Dermis microvascular lymphatic vessel endothelial cell (primary cell): ENCODE measurements around the gene HOXC6. TPM values are rescaled to one million over a fixed set of nuclear protein-coding genes. Genes with fewer than 3 reads are reported as not detected.

ENCODE experiments used
- DNase-seq, 2 donors: peaks; one replicate each; pipeline versions ENCODE4 v3.0.0 to v3.0.0-alpha.2; 2010; ENCODE audit warnings: low read depth in 2 of 2
- total RNA-seq: library from RNA; depleted of rRNA; stranded (reverse); fragments of >200 nt; gene quantifications from 2 replicates; pipeline ENCODE4 v1.2.1, GENCODE V29; 2014

The HOXC6 gene
- total RNA-seq, 1 donor from 2014 or later: not detected

DNA sequence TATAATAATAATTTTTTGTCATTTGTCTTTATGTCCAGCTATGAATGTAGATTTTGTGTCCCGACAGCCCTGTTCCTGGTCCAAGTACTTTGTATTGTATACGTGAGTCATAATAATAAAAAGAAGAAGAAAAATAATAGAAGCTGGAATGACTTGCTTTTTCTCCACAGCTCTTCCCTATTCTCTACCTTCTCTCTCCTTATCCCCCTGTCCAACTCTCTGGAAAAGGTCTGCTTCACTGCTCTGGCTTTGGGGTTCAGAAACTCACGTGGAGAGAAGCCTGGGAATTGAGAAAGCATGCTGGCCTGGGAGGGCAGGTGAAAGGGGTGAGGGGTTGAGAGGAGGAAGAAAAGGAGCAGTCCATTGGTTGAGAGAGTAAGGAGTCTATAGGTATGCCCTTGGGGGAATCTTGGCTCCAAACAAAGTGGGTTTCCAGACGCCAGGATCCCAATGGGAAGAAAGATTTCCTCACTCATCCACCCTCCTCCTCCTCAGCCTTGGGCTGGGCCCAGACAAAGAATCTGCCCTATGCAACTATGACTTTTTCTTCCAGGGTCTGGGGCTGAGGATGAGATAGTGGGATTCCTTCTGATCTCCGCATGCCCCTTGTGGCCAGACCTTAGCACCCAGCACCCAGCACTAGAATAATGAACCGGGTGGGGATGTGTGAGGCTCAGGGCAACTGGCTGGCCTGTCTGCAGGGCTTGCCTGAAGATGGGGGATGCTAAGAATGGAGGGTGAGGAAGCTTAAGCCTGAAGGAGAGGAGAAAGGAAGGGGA, 15.4 kb upstream of the HOXC6 start:
- DNase-seq: no peak

GRCh38 chr12:54014377-54015017, 13.7 kb upstream of the HOXC6 start:
- DNase-seq: no peak

DNA sequence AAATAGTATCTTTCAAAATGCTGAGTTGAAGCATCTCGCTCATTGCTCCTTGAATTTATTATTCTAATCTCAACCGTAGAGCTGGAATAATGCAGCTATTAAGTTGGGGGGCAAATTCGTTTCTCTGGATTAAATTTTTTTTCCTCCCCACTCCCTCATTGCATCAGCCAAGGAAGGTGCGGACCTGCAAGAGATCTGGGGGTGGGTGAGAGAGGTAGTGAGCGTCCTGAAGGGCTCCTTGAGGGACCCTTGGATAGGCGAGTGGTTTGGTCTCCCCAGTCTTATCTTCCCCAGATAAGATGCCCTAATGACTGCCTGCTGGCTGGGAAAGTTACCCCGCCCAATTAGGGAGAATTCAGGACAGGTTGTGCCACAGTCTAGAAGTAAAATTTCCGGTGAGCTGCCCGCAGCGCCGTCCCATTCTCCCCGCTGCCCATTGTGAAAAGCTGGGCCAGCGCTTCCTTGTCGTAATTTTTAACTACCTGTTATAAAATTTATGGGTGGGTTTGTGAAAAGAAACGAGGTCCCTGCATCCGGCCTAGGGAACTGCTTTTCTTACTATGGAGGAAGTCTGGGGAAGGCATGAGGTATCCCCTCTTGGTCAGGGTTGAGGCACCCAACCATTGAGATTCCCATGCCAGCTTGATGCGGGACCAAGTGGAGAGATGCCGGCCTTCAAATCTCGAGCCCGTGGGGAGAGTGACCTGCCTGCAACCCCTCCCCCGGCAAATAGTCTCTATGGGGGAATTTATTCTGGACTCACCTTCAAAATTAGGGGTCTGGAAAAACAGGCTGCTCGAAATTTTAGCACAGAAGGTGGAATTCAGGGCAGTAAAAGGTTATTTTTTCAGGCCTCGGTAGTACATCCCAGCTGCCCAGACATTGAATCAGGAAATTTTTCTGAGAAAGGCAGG, 13.0 kb upstream of the HOXC6 start:
- no peak for DNase-seq

DNA sequence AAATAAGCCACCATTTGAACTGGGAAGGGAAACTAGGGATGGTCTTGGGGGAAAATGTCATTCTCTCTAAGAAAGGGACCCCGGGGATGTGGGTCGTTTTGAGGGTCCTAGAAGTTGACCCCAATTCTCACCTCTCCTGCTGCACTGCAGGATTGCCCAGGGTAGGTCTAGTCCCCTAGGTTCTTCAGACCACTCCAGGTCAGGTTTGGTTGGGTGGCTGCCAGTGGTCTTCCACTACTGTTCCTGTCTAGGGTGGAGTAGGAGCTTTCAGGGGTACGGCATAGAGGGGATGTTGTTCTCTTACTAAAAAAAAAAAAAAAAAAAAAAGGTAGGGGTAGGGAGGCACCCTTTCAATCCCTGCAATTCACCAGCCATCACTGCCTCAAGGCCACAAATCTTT, 12.2 kb upstream of the HOXC6 start:
- DNase-seq: no peak

- no peak for DNase-seq
These were observed 11.7 kb upstream of the HOXC6 start for GRCh38 chr12:54016478-54016964.

- no peak for DNase-seq
These were observed 11.0 kb upstream of the HOXC6 start for GRCh38 chr12:54017027-54017788.

DNA sequence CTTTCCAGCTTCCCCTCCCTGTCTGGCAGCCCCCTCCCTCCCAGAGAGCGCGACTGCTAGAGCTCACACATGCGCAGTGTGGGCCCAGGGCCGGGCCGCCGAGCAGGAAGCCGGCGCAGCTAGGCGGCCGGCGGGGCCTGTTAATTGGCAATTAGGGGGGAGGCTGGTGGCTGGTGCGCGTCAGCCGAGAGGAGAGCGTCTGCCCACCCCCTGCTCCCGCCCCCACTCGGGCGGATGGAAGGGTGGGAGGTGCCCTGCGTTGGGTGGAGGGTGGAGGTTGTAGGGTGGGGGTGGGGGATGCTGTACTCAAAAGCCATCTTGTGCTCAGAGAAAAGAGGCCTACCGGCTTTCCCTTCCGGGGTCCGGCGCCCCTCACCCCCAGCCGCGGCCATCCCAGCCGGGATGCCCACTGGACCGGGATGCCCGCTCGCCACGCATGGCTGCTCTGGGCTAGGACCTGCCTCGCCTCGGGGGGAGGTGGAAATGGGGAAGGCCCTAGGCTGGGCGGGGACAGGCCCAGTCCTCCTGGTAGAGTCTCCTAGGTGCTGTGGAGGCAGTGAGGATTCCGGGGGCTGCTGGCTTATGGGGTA, 10.3 kb upstream of the HOXC6 start:
- DNase-seq: peak in 1 of 2 donors; percentile 19

DNA sequence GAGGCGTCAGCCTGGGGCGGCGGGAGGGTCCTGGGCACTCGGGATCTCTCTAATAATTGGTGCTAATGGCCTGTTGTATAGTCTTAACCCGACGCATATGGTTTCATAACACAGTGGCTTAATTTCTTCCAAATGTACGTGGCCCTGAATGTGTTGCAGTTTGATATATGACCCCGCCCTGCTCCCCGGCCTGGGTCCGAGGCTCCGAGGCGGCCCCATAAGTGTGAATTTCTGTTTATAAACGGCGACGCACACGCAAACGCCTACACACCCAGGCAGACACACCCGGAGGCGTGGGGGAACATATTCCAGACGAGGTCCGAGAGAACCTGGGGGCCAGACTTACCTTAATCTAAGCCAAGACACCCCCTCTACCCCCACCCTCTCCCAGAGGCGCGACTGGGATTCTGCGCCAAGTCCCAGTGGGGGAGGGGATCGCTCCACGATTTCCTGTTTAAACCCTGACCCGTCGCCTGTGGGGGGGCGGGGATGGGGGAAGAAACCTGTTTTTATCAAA, 9.7 kb upstream of the HOXC6 start:
- no peak for DNase-seq

- no peak for DNase-seq
These were observed 9.0 kb upstream of the HOXC6 start for GRCh38 chr12:54019091-54019811.

GRCh38 chr12:54019924-54020590, 8.2 kb upstream of the HOXC6 start:
- DNase-seq: no peak

DNA sequence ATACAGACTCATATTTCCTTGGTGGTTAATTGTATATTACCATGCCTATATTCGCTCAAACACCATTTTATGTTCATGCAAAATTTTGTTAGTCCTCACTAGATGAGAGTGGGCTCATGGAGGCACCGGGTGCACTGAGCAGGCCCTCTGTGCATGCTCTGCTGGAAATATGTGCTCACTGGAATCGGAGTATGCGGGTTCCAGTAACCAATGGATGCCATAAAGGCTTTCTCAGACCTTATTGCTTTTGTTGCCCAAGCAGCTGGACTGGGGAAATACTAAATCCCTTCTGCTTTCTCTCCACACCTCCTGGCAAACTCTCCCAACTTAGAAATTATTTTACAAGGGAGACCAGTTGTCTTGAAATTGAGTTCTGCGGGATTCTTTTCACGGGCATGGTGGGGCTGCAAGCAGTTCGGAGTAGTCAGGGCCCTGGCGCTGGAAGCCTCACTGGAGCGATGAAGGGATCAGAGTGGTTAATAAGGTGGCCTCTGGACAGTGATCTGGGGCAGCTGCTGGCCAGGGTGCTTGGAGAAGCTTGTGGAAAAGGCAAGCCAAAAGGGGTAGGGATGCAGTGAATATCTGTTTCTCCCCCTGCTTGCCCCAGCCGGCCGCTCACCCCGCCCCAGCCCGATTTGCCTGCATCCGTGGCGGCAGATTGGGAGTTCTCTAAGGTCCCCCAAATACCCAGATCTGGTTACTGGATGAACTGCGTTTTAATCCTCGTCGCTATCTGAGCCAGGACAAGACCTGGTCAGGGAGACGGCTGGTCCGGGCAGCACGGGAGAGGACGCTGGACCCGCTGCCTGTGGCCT, 7.4 kb upstream of the HOXC6 start:
- no peak for DNase-seq

DNA sequence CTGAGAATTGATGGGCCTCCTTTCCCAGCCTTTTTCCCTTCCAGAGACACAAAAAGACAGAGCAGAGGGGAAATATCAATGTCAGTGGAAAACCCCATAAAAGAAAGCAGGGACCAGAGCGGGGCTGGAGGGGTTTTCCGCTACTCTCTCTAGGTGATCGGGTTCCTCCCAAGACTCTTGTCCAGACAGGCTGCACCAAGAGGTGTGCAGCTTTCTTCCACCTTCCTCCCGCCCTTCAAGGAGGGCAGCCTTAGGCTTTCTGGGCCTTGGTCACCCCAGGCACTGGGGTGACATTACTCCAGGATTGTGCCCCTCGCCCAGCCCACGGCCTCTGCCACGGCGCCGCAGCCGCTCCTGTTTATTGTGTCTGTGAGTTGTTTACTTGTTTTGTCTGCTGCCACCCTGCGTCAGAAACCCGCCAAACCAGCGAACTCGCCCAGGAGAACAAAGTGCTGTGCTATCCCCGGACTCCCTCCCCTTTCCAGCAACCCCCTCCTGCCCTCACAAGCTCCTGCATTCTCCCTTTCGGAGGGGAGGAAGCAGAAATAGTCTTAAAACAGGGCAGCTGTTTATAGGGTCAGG, 6.7 kb upstream of the HOXC6 start:
- DNase-seq: no peak

DNA sequence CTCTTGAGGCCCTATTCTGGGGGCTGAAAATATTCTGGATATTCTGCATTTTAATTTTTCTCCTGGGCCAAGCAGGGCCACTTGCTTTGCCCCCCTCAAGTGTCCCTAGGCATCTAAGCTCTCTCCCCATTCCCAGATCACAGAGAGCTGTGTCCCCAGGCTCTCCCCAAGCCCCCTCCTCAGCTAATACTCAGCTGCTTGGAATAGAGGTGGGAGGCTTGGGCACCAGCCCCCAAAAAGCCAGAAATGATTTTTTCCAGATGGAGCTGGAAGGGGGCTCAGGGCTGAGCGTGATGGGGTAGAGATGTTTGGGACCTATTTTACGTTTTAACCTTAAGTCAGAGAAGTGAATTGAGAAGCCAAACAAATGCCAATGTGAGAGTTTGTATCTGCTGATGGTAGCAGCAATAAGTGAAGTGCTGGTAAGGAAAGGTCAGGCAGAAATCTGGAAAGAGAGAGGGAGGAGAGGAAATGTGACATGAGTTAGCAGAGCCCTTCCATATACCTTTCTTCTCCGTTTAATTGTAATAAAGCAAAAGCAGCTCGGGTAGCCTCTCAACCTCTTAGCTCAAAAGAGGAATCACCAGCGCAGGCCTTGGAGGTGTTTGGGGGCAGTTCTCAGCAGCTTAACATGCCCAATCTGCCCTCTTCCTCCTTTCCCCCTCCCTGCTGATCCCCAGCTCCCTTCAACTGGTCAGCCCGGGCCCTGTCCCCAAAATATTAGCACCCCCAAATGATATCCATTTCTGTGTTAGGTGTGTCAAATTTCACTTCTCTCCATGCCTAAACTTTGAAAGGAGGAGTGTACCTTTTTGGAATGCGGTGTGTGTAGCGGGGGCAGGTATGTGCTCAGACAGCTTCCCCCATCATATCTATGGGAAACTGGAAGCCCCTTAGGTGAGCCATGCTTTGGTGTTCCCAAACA, 5.0 kb upstream of the HOXC6 start:
- no peak for DNase-seq

- DNase-seq: no peak
These were observed 4.1 kb upstream of the HOXC6 start for GRCh38 chr12:54024127-54024526.

- DNase-seq: no peak
These were observed 3.5 kb upstream of the HOXC6 start for GRCh38 chr12:54024581-54025305.
